ENCODE data around the gene YWHAB. TPM values are rescaled to one million over a fixed set of nuclear protein-coding genes. Genes with fewer than 3 reads are reported as not detected.

Gene YWHAB
- total RNA-seq = 234 and 246 TPM in 2 replicates

DNA sequence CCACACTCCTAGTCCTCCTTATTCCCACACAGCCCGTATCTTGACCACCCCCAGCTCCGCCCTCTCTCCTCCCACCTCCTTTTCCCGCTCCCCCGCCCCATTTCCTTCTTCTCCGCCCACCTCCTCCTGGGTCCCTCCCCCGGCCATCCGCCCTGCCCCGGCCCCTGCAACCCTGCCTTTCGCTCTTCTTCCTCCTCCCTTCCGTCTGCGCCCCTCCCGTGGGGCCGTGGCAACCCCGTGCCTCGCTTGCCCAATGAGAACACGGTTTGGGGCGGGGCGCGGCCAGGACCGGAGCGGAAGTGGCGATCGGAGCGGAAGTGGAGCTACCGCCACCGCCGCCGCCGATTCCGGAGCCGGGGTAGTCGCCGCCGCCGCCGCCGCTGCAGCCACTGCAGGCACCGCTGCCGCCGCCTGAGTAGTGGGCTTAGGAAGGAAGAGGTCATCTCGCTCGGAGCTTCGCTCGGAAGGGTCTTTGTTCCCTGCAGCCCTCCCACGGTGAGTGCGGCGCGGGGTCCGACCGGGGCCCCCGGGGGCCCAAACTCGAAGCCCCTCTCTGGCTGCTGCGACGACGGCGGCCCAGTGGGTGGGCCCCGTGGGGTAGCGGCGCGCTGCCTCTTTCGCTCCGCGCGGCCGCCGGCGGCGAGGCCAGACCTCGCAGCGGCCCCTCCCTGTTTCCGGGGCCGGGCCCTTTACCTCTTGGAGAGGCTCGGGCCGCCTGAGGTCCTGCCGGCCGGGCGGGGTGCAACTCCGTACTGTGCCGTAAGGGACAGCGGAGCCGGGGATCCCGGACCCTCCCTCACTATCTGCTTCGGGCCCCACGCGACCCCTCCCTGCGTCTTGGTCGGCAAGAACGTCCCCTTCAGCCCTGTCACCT is at the start of gene YWHAB:
Gene YWHAB (plus strand): TSS at position 314 of the 874 bp plus-strand sequence. CDS start 15,829 bp downstream, outside the sequence.
- H3K9me3 Mint-ChIP-seq = no peaks in the 10 kb centered on the region
- H3K4me1 Mint-ChIP-seq = peaks cover 60% of the 10 kb centered on the region
- H3K36me3 Mint-ChIP-seq (ENCODE audit: low read depth) = peaks cover 29% of the 10 kb centered on the region
- DNase-seq = peak; percentile 96
- H3K27me3 Mint-ChIP-seq = no peaks in the 10 kb centered on the region
- intact Hi-C loops (cut with micrococcal nuclease) = loop anchor here (1.0 to 10.0 kb wide), 11 partner anchors 11 to 1799 kb away; partner anchors contain the start of genes PABPC1L, PKIG, SERINC3 and SRSF6
- CTCF ChIA-PET = interaction anchor here (1.0 kb wide), 1 partner anchor 99 kb away, joined by 3 read pairs; no protein-coding TSS in a partner anchor
- TF ChIP-seq CTCF (IDR thresholded peaks at IDR 0.05) = no peak
- H3K27ac Mint-ChIP-seq = peak within 1 kb of the TSS; percentile 91
- peak; percentile 98 for ATAC-seq (ENCODE audit: low read depth)
- peak within 1 kb of the TSS; percentile 94 for H3K4me3 Mint-ChIP-seq
- POLR2A ChIA-PET = interaction anchor here (0.5 to 1.6 kb wide), 19 partner anchors 10 to 1295 kb away, joined by 3 to 12 read pairs (median 3); partner anchors contain the start of genes IFT52, PABPC1L, TOMM34 and TTPAL

DNA sequence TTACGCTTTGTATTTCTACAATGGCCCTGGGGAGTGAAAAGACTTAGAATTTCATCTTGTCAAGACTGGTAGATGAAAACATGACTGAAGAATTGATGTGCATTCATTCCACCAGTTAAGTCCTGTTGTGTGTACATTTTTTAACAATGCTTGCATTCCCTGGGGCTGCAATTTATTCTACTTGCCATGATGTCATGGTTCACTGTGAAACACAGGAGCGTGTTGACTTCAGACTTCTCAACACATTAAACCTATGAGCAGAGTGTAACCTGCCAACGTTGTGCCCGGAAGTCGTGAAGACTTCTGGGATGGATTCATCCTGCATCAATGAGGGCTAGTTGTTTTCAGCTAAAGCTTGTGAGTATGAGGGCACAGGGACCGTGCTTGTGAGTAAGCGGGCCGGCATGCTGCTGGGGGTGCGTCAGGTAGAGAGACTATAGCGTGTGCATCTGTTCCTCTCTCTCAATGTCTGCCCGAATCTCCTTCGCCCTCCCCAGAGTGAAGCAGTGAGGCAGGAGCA is 48.8 kb upstream of the YWHAB start:
- H3K27me3 Mint-ChIP-seq = peaks cover 25% of the 10 kb centered on the region
- no peaks in the 10 kb centered on the region for H3K36me3 Mint-ChIP-seq (ENCODE audit: low read depth)
- ChIA-PET POLR2A (no interaction called here), CTCF (no interaction called here)
- no peak overlapping the region for H3K4me3 Mint-ChIP-seq
- no peak for TF ChIP-seq CTCF (IDR thresholded peaks at IDR 0.05)
- intact Hi-C loops (cut with micrococcal nuclease) = no loop called here
- DNase-seq (no peak), ATAC-seq (ENCODE audit: low read depth) (no peak)
- H3K9me3 Mint-ChIP-seq = peaks cover 10% of the 10 kb centered on the region
- H3K4me1 Mint-ChIP-seq = no peaks in the 10 kb centered on the region
- H3K27ac Mint-ChIP-seq = no peak overlapping the region

- CTCF ChIA-PET = no interaction called here
- POLR2A ChIA-PET = no interaction called here
- no peak for TF ChIP-seq CTCF (IDR thresholded peaks at IDR 0.05)
- H3K9me3 Mint-ChIP-seq = peaks cover 10% of the 10 kb centered on the region
- no peak for ATAC-seq (ENCODE audit: low read depth)
- no peak overlapping the region for H3K4me3 Mint-ChIP-seq
- H3K27me3 Mint-ChIP-seq = peaks cover 21% of the 10 kb centered on the region
- no peaks in the 10 kb centered on the region for H3K36me3 Mint-ChIP-seq (ENCODE audit: low read depth)
- intact Hi-C loops (cut with micrococcal nuclease) = no loop called here
- DNase-seq = no peak
- no peaks in the 10 kb centered on the region for H3K4me1 Mint-ChIP-seq
- H3K27ac Mint-ChIP-seq = no peak overlapping the region
Measured at GRCh38 chr20:44837946-44838345, 47.6 kb upstream of the YWHAB start.

DNA sequence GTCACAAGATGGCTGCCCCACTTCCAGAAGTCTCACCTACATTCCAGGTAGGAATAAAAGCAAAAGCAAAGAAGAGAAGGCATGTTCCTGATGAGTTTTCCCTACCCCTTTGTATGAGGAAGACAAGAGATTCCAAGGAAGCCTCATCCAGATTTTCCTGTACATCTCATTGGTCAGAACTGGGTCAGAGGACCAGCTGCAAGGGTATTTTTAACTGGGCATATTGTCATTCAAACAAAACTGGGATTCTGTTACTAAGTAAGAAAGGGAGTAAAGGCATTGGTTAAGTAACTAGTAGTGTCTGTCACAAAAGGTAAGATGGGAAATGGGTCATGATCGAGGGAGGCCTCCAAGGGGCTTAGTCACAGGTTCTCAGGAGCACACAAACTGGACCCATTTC is 47.0 kb upstream of the YWHAB start:
- Mint-ChIP-seq H3K9me3 (peaks cover 13% of the 10 kb centered on the region), H3K4me3 (no peak overlapping the region), H3K27me3 (peaks cover 24% of the 10 kb centered on the region), H3K36me3 (ENCODE audit: low read depth) (no peaks in the 10 kb centered on the region), H3K27ac (no peak overlapping the region), H3K4me1 (no peaks in the 10 kb centered on the region)
- ATAC-seq (ENCODE audit: low read depth) = no peak
- TF ChIP-seq CTCF (IDR thresholded peaks at IDR 0.05) = no peak
- CTCF ChIA-PET = no interaction called here
- POLR2A ChIA-PET = no interaction called here
- no peak for DNase-seq
- intact Hi-C loops (cut with micrococcal nuclease) = no loop called here

- CTCF ChIA-PET = no interaction called here
- peaks cover 13% of the 10 kb centered on the region for H3K9me3 Mint-ChIP-seq
- peaks cover 24% of the 10 kb centered on the region for H3K27me3 Mint-ChIP-seq
- H3K4me1 Mint-ChIP-seq = no peaks in the 10 kb centered on the region
- POLR2A ChIA-PET = no interaction called here
- DNase-seq (no peak), ATAC-seq (ENCODE audit: low read depth) (no peak)
- TF ChIP-seq CTCF (IDR thresholded peaks at IDR 0.05) = no peak
- H3K36me3 Mint-ChIP-seq (ENCODE audit: low read depth) = no peaks in the 10 kb centered on the region
- H3K27ac Mint-ChIP-seq = no peak overlapping the region
- H3K4me3 Mint-ChIP-seq = no peak overlapping the region
- intact Hi-C loops (cut with micrococcal nuclease) = no loop called here
Measured at GRCh38 chr20:44839481-44839880, 46.0 kb upstream of the YWHAB start.
